OCI-LY3 (cell line): ENCODE results near the gene MUTYH.
"Not testable (repeated sequence)": the region's sequence is repeated elsewhere in the genome, so short reads cannot be mapped to it uniquely, and the experiment has no call there.

Experiments used
- CTCF ChIP-seq: fragments of 200-600, 300-600 bp; sonication (generic); IDR thresholded peaks from 2 replicates; pipeline ENCODE4 v1.5.1; 2014; ENCODE audit warnings: antibody characterized with exemption, low read length, low read depth
- EZH2phosphoT487 ChIP-seq: fragments of 200-600 bp; shearing (Covaris generic); IDR thresholded peaks from 2 replicates; pipeline ENCODE4 v1.6.1; 2018; ENCODE audit warnings: antibody characterized with exemption, mixed run types, low read depth

- not testable (repeated sequence) for TF ChIP-seq CTCF, EZH2phosphoT487
Observed at GRCh38 chr1:45360981-45361380, 20.7 kb upstream of the MUTYH start.
